Sigmoid colon (tissue), 3 donors: Measurements from ENCODE around the gene DND1.

ENCODE experiments used
- CTCF ChIP-seq, 4 experiments: fragments of 450-650 bp in 3 of 4; fragments of 200-600 bp in 1 of 4; IDR thresholded peaks; one replicate each; pipeline ENCODE4 v1.5.1; 2016 to 2019; ENCODE audit warnings: antibody characterized with exemption in 4 of 4, mild to moderate bottlenecking in 3 of 4, moderate library complexity in 2 of 4
- POLR2A ChIP-seq, 2 donors: fragments of 450-650 bp; IDR thresholded peaks; one replicate each; pipeline ENCODE4 v1.6.1; 2016; ENCODE audit warnings: antibody characterized with exemption in 2 of 2, mild to moderate bottlenecking in 2 of 2, moderate library complexity in 2 of 2

GRCh38 chr5:140628711-140629110, 44.7 kb downstream of the DND1 start:
- TF ChIP-seq CTCF (IDR thresholded peaks at IDR 0.05) = no peak
- TF ChIP-seq POLR2A (IDR thresholded peaks at IDR 0.05) = no peak
